Non-pigmented ciliary epithelial cell (primary cell): ENCODE results near the gene BRIX1.
"Not testable (repeated sequence)": the region's sequence is repeated elsewhere in the genome, so short reads cannot be mapped to it uniquely, and the experiment has no call there.

Experiments
- DNase-seq: peaks from one replicate; pipeline ENCODE4 v3.0.0-alpha.2; 2010; ENCODE audit warnings: low read depth

Gene BRIX1

DNA sequence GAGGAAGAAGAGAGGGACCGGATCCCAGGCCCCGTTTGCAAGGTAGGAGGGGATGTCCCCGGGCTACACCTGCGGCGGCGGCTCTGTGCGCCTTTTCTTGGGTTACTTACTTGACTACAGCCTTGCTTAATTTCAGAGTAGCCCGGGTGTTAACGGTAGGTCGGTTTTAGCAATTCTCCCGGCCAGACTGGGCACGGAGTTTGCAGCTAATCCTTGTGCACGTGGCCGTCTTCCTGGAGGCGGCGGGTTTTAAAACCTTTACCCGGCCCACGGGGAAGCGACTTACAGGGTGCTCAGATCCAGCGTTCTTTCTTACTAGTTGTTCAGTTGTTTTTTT lies 313 bp downstream of the BRIX1 start:
- no peak for DNase-seq

DNA sequence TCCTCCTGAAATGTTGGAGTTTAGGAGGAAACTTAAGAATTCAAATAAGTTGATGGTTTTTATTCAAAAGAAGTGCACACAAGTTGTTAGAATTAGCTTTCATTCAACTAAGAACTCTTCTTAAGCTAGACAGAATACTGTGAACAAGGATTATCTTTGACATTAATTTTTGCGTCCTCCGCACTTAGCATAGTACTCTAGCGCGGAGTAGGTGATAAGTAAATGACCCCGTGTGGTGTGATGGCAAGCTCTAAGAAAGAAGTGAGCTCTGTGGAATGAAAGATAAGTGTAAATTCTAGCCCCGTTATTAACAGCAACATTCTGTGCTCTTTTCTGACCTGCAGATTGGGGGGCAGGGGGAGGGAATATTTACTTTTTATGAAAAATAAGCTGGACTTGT lies 1.0 kb downstream of the BRIX1 start:
- no peak for DNase-seq

DNA sequence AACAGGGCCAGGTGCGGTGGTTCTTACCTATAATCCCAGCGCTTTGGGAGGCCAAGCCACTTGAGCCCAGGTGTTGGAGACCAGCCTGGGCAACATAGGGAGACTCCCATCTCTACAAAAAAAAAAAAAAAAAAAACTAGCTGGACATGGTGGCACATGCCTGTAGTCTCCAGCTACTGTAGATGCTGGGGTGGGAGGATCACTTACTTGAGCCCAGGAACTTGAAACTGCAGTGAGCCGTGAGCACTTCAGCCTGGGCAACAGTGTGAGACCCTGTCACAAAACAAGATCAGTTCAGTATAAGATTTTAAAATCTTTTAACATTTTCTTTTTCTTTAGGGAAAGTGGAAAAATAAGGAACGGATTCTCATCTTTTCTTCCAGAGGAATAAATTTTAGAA lies 2.5 kb downstream of the BRIX1 start:
- DNase-seq, result no peak

DNA sequence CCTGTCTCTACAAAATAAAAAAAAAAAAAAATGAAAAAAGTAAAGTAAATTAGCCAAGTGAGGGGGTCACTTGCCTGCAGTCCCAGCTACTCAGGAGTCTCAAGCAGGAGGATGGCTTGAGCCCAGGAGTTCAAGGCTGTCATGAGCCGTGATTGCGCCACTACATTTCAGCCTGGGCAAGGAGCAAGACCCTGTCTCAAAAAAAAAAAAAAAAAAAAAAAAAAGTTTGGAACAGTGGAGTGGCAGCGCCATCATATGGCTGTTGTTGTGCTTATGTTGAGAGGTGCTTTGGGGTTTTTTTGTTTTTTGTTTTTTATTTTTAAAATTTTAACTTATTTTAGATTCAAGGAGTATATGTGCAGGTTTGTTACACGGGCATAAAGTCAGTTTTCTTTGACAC lies 3.6 kb downstream of the BRIX1 start:
- DNase-seq, result no peak

DNA sequence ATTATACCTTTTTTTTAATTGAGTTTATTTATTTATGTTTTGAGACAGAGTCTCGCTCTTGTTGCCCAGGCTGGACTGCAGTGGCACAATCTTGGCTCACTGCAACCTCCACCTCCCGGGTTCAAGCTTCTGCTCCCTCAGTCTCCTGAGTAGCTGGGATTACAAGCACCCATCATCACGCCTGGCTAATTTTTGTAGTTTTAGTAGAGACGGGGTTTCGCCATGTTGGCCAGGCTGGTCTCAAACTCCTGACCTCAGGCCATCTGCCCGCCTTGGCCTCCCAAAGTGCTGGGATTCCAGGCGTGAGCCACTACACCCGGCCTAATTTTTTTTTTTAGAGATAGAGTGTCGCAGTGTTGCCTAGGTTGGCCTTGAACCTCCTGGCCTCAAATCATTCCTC lies 7.7 kb downstream of the BRIX1 start:
- DNase-seq, result not testable (repeated sequence)

DNA sequence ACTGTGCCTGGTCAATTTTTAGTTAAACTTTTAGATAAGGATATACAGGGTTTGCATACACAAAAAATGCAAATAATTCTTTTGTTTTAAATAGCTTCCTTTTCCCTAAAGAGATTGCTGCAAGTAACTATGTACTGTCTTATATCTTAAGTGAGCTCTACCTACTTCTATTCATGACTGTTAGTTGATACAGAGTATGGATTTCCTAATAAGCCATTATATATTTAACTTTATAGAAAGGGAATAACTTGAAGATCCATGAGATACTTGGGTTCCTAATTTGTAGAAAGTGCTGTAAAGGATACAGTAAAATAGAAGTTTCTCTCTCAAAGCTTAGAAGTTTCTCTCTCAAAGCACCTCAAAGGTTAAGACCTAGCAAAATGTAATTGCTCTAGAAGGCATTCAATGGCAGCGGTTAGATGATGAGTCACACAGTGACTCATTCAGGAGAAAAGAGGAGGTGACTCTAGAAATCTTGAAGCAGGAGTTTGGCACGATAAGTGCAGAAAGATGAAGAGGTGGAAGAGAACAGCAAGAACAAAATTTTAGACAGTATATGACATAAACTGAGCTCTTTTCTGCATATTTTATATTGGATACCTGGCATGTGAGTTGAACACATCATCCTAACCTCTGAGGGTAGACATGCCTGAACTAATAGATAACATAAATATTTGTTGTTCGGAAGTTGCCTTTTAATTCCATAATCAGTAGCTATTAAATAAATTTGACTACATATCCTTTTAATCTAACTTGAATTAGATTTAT lies 8.4 kb downstream of the BRIX1 start:
- DNase-seq, result peak; percentile 71

DNA sequence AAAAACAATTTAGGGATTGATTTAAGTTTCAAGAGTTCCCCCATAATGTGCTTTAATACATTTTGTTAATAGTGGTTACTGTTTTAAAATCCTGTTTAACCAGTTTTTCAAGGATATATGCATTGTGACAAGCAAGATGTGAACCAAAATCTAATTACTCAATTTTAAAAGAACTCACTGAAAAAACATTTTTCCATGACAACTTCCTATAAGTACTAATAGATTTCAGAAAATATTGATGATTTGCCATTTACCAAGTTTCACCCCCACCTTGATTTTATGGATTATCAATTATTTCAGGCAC lies 8.9 kb downstream of the BRIX1 start:
- DNase-seq, result no peak

DNA sequence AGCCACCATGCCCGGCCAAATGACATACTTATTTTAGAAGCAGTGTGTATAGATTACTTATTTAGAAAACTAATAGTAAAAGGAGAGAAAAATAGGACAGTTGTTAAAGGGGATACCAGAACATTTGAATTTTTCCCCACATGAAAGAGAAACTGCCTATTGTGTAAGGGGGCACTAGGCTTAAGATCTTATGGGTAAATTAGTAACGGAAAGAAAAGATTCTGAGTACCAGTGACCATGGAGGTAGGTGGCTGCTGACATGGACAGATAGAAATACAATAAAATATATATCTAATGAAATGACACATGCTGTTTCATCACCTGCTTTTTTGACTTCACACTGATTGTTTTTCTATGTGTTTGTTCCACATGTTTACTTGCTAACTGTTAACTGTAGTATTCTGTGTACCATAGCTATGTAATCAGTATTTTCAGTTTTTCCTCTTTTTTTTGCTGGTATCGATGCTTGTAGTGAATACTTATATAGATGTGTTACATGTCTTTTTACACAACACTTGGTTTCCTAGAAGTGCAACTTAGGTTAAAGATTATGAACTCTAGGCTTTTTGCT lies 10.9 kb downstream of the BRIX1 start:
- no peak for DNase-seq

DNA sequence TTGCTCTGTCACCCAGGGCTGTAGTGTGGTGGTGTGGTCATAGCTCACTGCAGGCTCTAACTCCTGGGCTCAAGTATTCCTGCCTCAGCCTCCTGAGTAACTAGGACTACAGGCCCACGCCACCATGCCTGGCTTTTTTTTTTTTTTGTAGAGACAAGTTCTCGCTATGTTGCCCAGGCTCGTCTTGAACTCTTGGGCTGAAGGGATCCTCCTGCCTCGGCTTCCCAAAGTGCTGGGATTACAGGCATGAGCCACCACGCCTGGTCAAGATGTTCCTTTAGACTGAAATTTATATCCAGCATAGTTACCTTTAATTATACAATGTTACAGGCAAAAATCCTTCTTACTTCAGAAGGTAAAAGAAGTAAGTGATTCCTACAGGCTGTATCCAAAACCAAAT lies 12.3 kb downstream of the BRIX1 start:
- no peak for DNase-seq

DNA sequence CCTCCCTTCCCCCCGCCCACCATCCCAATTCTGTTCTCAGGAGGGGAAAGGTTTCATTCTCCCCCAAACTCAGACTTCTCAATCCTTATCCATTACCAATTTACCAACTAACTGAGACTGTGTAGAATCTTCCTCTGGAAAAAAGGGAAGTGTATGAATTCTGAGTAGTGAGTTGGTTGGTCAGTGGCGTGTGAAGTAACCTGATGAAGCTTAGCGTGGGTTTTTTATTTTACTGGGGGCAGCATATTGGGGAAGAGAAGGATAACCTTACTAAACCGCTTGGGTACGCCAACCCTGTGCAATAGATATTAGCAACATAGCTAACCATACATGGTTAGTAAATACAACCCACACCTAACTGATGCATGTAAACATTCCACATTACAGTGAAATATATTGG lies 12.8 kb downstream of the BRIX1 start:
- DNase-seq, result no peak

DNA sequence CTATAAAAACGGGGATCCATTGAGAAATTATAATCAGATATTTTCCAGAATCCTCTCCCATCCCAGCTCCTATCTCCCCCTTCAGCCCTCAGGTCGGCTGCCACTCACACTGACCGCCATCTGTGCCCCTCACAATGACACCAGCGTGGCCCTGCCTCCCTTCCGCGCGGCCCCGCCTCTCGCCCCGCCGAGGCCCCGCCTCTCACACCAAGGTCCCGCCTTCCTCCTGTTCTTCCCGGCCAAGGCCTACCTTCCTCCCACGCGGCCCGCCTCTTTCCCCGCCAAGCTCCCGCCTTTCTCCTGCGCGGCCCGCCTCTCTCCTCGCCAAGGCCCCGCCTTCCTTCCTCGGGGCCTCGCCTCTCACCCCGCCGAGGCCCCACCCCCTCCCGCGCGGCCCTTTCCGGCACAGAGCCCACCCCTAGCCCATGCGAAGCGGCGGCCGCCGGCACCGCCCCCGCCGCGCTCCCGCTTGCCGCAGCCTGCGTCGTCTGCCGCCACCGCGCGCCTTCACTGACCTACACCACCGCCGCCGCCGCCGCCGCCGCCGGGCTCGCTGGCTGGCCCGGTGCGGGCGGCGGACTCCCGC lies 13.7 kb downstream of the BRIX1 start, which contains the start of gene DNAJC21:
Gene DNAJC21 (plus strand): TSS at position 426 of the 586 bp plus-strand sequence. CDS start 261 bp downstream, outside the sequence.
- peak; percentile 72 for DNase-seq

DNA sequence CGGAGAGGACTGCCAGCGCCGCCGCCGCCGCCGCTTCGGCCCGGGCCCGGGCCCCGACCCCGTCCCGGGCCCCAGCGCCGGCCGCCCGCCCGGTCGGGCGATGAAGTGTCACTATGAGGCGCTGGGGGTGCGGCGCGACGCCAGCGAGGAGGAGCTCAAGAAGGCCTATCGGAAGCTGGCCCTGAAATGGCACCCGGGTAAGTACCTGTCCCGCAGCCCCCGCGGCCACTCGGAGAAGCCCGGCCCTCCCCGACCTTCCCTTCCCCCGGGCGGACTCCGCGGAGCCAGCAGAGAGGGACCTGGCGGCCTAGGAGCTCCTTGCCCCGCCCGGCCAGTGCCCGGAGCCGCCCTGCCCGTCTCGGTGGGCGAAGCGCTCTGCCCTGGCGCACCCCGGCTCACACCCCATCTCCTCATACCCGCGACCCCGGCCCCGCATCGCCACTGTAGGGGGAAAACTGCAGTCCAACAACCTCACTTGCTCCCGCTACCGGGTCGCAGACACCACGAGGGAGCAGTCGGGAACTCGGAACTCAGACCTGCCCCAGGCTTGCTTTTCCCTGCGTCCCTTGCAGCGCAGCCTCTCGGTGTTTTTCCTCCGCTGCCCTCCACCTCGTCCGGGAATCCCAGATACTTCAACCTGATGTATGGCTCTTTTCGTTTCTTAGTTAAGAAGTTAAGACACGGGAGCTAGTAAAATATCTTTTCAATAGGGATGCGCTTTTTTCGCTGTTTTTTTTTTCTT lies 14.4 kb downstream of the BRIX1 start:
- no peak for DNase-seq

DNA sequence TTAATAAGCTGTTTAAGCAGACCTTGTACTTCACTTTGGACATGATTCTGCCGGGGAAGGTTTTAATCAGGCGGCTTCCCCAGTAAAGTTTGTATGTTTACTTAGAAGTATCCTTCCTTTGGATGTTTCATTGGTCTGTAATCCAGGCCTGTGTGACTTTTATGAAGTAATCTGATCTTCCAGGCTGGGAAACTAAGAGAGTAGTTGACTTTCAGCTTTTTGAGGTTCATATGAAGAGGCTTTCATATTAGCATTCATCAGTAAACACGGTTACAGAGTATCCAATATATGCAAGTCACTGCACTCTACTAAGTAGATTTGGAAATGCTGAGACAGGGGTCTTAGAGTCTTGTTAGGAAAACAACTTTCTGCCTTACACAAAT lies 14.9 kb downstream of the BRIX1 start:
- no peak for DNase-seq

DNA sequence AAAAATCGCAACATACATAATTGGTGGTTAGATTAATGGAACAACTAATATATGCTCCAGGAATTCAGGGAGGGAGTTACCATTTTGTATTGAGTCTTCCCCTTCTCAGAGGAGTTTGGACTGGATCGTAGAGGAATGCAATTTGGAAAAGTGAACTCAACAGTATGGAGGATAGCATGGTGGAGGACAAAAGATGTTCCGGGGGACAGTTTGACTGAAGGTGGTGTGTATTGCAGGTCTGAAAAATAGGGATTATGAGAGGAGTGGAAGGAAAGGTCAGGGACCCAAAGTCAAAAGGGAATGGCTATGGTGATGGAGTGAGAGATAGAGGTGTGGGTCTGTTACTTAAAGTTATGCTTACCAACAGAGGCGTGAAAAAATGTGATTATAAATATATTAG lies 15.4 kb downstream of the BRIX1 start:
- DNase-seq, result no peak

DNA sequence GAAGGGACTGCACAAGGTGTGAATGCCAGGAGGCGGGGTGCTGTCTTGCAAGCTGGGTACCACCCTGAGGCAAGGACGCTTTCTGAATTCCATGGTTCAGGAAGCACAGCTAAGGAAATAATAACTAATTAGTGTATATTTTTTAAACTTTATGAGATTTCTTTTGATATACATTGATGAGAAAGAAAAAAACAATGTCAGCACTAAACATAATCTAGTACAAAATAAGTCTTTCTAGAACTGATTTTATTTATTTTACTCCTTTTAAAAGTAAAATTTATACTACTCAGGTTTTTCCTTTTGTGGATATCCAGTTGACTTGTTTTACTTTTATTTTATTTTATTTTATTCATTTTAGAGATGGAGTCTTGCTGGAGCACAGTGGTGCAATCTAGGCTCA lies 17.4 kb downstream of the BRIX1 start:
- no peak for DNase-seq

DNA sequence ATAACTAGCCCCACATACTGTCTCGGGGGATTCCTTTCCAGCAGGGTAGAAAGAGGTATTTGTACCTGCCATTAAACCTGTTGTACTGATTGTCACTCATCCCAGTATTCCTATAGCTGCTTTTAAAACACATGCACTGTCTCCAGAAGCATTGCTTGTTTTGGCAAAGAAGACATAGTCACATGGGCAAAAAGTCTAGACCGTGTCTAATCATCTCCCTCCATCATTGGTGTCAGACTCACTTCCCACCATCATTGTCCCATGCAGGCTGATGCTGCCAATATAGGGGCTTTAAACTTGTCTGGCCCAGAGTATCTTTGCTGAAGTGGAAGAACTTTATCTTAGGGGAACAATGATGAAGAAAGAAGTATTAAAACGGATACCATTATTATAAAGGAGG lies 26.4 kb downstream of the BRIX1 start:
- DNase-seq, result no peak

DNA sequence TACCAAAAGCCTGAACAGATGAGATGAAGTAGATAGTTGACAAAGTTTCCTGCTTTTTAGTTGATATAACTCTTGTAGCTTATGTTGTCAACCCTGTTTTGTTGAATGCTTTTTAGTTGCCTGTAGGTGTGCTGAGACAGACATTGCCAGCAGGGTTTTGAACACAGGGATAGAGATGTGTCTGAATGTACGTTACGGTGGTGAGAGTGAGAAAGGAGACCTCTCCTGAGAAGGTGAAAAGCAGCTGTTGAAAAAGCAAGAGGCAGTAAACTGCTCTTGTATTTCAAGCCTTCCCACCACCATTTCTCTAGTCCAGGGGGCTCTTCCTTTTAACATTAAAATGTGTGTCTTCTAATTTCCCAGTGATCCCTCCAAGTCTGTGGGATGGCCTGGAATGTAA lies 28.5 kb downstream of the BRIX1 start:
- no peak for DNase-seq

DNA sequence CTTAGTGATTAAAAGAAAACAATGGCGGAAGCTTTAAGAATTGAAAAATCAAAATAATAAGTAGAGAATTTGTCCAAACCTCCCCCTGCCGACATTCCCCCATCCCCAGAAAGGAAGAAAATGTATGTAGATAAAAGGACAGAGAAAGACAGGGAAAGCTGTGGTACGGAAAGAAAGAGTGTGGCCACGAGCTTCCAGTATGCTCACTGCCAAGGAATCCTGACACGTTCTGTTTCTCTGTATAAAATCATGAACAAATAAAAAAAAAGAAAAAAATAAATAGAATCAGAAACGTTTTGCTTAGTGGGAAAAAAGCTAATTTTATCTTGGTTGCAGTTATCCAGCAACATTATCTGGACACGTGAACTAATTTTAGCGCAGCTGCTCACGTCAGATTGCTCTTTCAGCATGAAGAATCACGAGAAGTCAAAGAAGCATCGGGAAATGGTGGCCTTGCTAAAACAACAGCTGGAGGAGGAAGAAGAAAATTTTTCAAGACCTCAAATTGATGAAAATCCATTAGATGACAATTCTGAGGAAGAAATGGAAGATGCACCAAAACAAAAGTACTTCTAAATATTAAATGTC lies 29.0 kb downstream of the BRIX1 start:
- DNase-seq, result no peak

DNA sequence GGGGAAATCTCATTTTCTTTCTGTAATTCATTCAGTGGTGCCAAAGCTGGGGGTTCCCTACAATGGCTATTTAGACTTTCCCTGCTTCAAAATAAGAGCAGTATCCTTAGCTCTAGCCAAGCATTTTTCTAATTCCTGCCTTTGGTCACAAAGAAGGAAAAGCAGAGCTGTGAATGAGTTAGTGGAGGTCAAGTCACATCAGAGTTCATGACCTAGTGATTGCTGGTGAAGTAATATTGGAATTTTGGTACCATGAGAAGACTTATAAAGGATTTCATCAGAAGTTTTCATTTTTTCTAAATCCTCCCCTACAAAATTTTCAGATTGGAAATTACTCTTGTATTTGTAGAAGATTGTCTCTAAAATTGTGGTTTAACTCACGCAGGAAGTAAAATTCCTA lies 41.8 kb downstream of the BRIX1 start:
- no peak for DNase-seq

DNA sequence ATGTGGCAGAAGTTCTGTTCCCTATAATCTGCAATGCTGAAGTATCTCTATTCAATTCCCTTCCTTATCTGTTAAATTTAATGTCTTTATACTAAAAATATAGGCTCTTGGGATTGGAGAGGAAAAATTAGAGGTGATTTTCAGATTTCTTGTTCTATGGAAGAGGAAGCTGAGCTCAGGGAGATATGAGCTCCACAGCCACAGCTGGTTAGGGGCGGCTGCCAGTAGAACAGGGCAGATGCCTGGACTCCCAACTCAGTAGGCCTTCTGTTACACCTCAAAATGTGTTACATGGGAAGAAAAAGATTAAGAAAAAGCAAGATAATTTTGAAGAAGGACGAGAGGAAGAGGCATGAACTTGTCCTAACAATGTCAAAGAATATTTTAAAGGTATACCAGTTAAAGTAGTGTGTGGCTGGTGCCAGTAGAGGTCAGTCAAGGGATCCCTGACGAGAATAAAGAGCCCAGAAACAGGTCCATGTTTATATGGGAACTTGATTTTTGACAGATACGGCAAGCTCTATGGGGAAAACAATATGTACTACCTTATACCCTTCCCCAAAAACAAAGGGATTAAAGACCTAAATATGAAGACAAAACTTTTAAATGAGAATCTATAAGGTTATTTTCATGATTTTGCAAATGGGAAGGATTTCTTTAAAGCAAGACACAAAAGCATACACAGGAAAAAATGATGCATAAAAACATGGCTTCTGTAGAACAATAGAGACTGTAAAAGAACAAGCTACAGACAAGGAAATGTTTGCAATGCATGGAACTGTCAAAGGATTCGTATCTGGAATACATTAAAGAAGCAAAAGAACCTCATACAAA lies 42.6 kb downstream of the BRIX1 start:
- DNase-seq, result no peak

DNA sequence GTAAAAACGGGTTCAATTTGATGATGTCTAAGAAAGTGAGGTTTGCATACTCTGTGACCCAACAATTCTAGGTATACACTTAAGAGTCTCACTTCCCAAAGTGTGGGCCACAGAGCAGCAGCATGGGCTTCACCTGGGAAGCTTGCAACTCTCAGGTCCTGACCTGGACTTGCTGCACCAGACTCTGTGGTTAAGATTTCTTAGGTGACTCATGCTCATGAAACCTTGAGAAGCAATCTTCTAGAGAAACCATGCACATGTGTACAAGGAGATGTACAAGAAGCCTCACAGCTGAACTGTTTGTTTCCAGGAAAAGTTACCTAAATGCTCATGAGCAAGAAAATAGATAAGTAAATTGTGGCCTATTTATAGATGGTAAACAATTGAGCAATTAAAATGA lies 43.8 kb downstream of the BRIX1 start:
- peak; percentile 47 for DNase-seq

DNA sequence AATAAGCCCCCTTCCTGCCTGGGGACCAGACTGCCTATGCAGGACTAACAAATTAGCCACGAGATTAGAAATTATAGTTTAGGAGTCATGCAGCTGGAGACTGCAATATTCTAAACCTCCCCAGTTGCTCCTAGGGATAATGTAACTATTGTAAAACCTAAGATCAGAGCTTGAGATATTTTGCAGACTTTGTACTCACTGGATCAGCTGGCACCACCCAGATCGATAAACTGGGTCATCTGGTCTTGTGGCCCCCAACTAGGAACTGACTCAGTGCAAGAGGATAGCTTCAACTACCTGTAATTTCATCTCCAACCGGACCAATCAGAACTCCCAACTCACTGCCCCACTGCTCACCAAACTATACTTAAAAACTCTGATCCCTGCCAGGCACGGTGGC lies 52.0 kb downstream of the BRIX1 start:
- DNase-seq, result no peak
